ENCODE results near the gene ITPKB.
"Not testable (repeated sequence)": the region's sequence is repeated elsewhere in the genome, so short reads cannot be mapped to it uniquely, and the experiment has no call there.

ITPKB gene

GRCh38 chr1:226754793-226755533, 15.9 kb upstream of the ITPKB start:
- DNase-seq = no peak

- DNase-seq = no peak
These were observed 15.0 kb upstream of the ITPKB start for GRCh38 chr1:226754097-226754496.

GRCh38 chr1:226751703-226752102, 12.6 kb upstream of the ITPKB start:
- no peak for DNase-seq

GRCh38 chr1:226751214-226751613, 12.1 kb upstream of the ITPKB start:
- no peak for DNase-seq

- no peak for DNase-seq
These were observed 10.4 kb upstream of the ITPKB start for GRCh38 chr1:226749467-226749866.

GRCh38 chr1:226748306-226748705, 9.2 kb upstream of the ITPKB start:
- DNase-seq = no peak

GRCh38 chr1:226747519-226748263, 8.6 kb upstream of the ITPKB start:
- not testable (repeated sequence) for DNase-seq

GRCh38 chr1:226743259-226743658, 4.2 kb upstream of the ITPKB start:
- DNase-seq = no peak

- no peak for DNase-seq
These were observed 1.9 kb upstream of the ITPKB start for GRCh38 chr1:226741009-226741408.

GRCh38 chr1:226739696-226740065, 599 bp upstream of the ITPKB start:
- no peak for DNase-seq

GRCh38 chr1:226738421-226738994, 574 bp downstream of the ITPKB start:
- DNase-seq = no peak

GRCh38 chr1:226737819-226738420, 1.2 kb downstream of the ITPKB start:
- DNase-seq = no peak

- DNase-seq = no peak
These were observed 1.9 kb downstream of the ITPKB start for GRCh38 chr1:226736908-226737818.

GRCh38 chr1:226736001-226736907, 2.8 kb downstream of the ITPKB start:
- no peak for DNase-seq

- DNase-seq = no peak
These were observed 3.5 kb downstream of the ITPKB start for GRCh38 chr1:226735576-226735975.

GRCh38 chr1:226734611-226735153, 4.4 kb downstream of the ITPKB start:
- DNase-seq = no peak

- no peak for DNase-seq
These were observed 5.2 kb downstream of the ITPKB start for GRCh38 chr1:226733876-226734275.

GRCh38 chr1:226733304-226733703, 5.8 kb downstream of the ITPKB start:
- DNase-seq = no peak

- no peak for DNase-seq
These were observed 6.2 kb downstream of the ITPKB start for GRCh38 chr1:226732856-226733291.

- DNase-seq = no peak
These were observed 7.7 kb downstream of the ITPKB start for GRCh38 chr1:226731257-226731893.

- DNase-seq = no peak
These were observed 8.2 kb downstream of the ITPKB start for GRCh38 chr1:226730836-226731235.

Measured in cortex of kidney (tissue), 1 donor.